NCI-H2227 (cell line): ENCODE data around the gene PPTC7.
"Not testable (repeated sequence)": the region's sequence is repeated elsewhere in the genome, so short reads cannot be mapped to it uniquely, and the experiment has no call there.

Experiments used
- DNase-seq: peaks from one replicate; lab custom pipeline; 2025; ENCODE audit not compliant: unreplicated experiment; lab: John Stamatoyannopoulos, UW

Gene PPTC7

GRCh38 chr12:110583137-110584059 is at the start of gene PPTC7:
Gene PPTC7, minus strand, starts transcription at chr12:110583318. Its CDS starts 287 bp downstream, at chr12:110583031.
- DNase-seq, result peak; percentile 97

DNA sequence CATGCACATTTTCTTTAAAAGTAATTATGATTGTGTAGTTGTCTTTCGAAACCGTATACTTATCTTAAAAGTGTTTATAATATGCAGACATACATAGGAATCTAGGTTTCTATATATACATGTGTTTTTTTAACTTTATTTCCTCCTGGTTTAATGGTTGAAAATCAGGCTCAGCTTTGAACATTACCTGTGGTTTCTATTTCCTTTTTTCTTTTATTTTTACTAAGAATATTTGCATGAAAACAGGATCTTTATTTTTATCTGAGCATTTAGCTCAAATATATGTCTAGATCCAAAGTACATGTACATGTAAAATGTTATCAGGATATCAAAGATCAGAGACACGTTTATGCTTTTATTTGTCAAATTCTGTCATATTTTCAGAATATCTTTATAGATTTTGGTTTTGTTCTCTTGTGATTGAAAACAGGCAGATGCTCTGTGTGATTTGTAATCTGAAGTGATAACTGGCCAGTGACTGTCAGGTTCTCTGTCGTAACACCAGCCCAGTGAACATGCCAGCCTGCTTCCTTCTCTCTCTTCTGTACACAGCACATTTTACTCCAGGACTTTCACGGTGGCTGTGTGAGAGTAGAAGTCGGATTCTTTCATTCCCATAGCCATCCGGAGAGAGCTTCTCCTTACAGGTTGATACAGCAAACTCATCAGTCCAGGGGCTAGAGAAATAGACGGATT is 44.5 kb upstream of the PPTC7 start:
- DNase-seq, result no peak

DNA sequence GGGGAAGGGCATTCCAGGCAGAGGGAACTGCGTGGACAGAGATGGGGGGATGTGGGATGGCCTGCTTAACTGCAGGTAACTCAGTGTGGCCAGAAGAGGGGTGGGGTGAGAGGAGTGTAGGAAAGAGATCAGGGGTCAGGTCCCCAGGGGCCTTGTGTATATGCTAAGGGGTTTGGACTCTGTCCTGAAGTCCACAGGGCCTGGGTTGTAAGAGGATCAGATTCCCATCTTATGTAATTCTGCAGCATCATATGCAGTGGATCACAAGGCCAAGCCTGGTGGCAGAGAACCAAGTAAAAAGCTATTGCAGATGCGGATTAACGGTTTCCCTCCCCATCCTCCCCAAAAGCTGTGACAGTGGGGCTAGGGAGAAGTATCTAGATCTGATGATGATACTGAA is 39.5 kb upstream of the PPTC7 start:
- no peak for DNase-seq

- no peak for DNase-seq
Observed at GRCh38 chr12:110619534-110619953, 36.4 kb upstream of the PPTC7 start.

- no peak for DNase-seq
Observed at GRCh38 chr12:110616471-110617115, 33.5 kb upstream of the PPTC7 start.

DNA sequence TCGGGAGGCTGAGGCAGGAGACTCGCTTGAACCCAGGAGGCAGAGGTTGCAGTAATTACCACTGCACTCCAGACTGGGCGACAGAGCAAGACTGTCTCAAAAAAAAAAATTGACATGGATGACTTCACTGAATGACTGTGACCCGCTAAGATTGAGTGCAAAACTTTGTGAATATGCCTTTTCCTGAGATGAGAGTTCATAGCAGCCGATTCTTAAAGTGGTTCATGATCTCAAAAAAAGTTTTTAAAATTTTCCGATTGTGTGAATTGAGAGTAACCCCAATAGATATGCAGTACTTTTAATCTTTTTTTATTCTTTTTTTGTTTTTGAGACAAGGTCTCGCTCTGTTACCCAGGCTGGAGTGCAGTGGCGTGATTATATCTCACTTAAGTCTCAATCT is 32.1 kb upstream of the PPTC7 start:
- DNase-seq, result no peak

DNA sequence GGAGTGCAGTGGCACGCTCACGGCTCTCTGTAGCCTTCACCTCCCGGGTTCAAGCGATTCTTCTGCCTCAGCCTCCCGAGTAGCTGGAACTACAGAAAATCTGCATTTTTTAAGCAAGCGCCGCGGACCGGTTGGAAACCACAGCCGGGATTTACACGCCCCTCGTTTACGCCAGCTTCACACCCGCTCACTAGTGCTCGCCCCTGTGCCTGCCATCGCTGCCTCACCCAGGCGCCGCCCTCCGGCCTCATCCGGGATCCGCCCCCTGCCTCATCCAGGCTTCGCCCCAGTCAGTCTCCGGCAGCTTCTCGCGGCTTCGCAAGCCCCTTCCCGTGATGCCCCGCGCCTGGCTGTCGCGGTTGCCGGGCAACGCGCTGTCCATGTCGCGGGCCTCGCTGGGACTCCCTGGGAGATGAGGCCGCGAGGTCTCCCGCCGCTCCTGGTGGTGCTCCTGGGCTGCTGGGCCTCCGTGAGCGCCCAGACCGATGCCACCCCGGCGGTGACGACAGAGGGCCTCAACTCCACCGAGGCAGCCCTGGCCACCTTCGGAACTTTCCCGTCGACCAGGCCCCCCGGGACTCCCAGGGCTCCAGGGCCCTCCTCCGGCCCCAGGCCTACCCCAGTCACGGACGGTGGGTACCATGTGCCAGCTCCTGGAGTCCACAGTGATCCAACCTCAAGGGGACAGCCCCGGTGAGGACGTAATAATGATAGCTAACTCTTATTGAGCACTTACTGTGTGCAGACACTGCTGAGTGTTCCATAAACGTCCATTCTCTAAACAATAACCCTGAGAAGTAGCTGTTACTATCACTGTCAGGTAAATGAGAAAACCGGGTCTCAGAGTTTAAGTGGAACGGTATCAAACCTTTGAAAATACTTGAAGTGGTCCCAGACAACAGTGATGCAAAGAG is 30.9 kb upstream of the PPTC7 start, which contains the start of gene TCTN1:
Gene TCTN1 (plus strand): TSS at position 359 of the 914 bp plus-strand sequence. CDS start 54 bp downstream, at position 413.
- peak; percentile 98 for DNase-seq

DNA sequence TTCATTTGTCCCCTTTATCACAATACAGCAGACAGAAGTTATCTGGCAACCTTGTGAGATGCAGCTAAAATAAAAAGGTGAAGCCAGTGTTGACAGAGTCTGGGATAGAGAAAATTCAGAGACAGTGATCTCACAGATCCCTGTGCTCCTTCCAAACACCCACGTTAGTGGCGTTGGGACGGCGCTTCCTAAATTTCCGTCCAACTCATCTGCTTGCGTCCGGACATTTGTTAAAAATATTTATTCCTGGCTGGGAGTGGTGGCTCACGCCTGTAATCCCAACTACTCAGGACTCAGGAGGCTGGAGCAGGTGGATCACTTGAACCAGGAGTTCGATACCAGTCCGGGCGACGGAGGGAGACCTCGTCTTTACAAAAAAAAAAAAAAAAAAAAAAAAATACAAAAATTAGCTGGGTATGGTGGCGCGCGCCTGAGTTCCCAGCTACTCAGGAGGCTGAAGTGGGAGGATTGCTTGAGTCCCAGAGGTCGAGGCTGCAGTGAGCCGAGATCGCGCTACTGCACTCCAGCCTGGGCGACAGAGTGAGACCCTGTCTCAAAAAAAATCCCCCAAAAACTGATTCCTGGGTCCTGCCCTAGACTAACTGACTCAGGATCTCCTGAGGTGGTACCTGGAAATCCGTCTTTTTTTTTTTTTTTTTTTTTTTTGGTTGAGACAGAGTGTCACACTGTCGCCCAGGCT is 30.1 kb upstream of the PPTC7 start:
- DNase-seq, result no peak

- no peak for DNase-seq
Observed at GRCh38 chr12:110606253-110606611, 23.1 kb upstream of the PPTC7 start.

GRCh38 chr12:110602085-110602814 is 19.1 kb upstream of the PPTC7 start:
- DNase-seq, result peak; percentile 70

- peak; percentile 33 for DNase-seq
Observed at GRCh38 chr12:110600254-110600653, 17.1 kb upstream of the PPTC7 start.

GRCh38 chr12:110599334-110599733 is 16.2 kb upstream of the PPTC7 start:
- no peak for DNase-seq

DNA sequence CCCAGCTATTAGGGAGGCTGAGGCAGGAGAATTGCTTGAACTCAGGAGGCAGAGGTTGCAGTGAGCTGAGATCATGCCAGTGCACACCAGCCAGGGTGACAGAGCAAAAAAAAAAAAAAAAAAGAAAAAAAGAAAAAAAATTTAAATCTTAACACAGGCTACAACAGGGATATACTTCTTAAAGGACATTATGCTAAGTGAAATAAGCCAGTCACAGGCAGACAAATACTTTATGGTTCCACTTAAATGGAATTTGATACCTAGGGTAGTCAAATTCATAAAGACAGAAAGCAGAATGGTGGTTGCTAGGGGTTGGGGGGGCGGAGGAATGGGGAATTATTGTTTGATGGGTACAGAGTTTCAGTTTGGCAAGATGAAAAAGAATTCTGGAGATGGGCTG is 14.8 kb upstream of the PPTC7 start:
- DNase-seq, result no peak

DNA sequence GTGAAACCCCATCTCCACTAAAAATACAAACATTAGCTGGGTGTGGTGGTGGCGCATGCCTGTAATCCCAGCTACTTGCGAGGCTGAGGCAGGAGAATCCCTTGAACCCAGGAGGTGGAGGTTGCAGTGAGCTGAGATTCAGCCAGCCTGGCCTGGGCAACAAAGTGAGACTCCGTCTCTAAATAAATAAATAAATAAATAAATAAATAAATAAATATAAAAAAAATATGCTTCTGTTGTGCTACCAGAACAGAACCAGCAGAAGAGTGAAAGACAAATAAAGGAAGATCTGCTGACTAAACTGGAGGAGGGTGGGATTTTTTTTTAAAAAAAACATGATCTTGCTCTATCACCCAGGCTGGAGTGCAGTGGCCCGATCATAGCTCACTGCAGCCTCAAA is 9.8 kb upstream of the PPTC7 start:
- not testable (repeated sequence) for DNase-seq

GRCh38 chr12:110592078-110592477 is 9.0 kb upstream of the PPTC7 start:
- no peak for DNase-seq

DNA sequence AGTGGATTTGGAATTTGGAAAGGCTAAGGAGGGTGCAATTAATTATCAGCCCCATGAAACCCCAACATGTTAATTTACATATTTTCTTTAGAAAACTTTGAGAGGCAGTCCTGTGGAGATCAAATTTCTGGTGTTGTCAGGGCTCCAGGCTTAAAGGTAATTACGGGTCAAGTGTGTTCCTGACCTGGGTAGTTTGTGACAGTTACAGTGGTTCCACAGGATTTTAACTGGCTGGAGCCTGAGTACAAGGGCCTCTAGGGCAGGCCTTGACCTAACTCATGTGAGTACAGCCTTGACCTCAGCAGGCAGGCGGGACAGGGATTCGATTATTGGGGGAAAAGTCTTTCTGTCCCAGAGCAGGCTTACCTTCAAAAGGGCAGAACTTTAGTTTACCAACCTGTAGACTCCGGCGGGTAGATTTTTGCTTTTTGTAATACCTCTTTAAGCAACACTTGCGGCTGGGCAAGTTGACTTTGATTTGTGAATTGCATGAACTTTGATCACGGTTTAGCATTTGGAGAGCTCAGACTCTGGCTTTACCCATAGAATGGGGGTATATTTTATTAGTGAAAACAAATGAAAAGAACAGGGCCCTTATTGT is 8.4 kb upstream of the PPTC7 start:
- DNase-seq, result peak; percentile 23

DNA sequence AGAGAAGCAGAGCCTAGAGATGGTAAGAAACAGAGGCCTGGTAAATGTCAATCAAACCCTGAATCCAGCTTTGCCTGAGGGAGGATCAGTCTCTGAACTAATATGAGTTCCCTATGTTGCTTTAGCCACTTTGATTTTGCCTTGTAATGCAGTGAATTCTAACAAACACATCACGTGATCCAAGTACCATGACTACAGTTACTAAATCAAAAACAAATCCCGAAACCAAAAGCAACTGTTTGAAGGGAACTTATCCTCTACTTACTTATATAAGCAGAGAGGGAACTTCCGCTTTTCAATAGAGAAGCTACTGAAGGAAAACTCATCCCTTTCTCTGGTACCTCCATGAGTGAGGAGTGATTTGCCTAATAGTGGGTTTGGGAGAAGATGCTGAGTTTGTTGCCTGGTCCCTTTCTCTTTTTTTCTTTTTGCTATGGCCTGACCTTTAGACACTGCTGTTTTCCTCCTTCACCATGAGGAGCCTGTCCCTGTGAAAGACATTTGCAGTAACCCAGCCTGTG is 7.7 kb upstream of the PPTC7 start:
- no peak for DNase-seq

DNA sequence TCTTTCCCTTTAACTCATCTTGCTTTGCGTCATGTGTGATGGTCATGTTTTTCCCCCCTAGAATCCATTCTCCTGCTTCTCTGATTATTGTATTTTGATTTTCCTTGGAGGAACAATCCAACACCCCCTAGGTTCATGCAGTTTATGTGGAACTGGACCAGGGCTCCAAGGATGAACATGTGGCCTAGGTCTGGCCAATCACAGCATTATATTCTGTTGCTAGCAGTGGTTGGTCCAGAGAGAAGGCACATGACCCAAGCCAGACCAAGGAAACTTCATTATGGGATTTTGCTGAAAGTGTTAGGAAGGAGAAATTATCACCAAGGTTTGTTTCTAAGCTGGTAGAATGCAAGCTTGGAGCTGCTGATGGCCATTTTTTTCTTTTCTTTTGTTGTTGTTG is 6.9 kb upstream of the PPTC7 start:
- DNase-seq, result no peak

- DNase-seq, result not testable (repeated sequence)
Observed at GRCh38 chr12:110587102-110587501, 4.0 kb upstream of the PPTC7 start.
